Thyroid gland (tissue), 4 donors: ENCODE data around the gene AFP. TPM values are rescaled to one million over a fixed set of nuclear protein-coding genes. Genes with fewer than 3 reads are reported as not detected.

Source experiments
- DNase-seq, 2 donors: peaks; one replicate each; pipeline ENCODE4 v3.0.0-alpha.2; 2019
- H3K27ac ChIP-seq, 3 donors: fragments of 200-600 bp; sonication (generic); 1 replicate in 2 of 3; 2 replicates in 1 of 3; pipeline ENCODE4 v1.5.1; 2016 to 2019; ENCODE audit warnings: mild to moderate bottlenecking in 1 of 3, moderate library complexity in 1 of 3
- H3K27me3 ChIP-seq: fragments of 200-600 bp; sonication (generic); one replicate; pipeline ENCODE4 v1.5.1; 2019
- H3K36me3 ChIP-seq, 2 donors: fragments of 200-600 bp; sonication (generic); one replicate each; pipeline ENCODE4 v1.5.1; 2016 to 2019
- H3K4me1 ChIP-seq, 2 donors: fragments of 200-600 bp; sonication (generic); one replicate each; pipeline ENCODE4 v1.5.1; 2017 to 2019
- H3K4me3 ChIP-seq, 3 donors: fragments of 200-600 bp; sonication (generic); replicated peaks in 1 of 3; 1 replicate in 2 of 3; 2 replicates in 1 of 3; pipeline ENCODE4 v1.5.1; 2016; ENCODE audit warnings: mild to moderate bottlenecking in 1 of 3
- H3K9me3 ChIP-seq: fragments of 200-600 bp; sonication (generic); one replicate; pipeline ENCODE4 v1.5.1; 2017
- POLR2A ChIP-seq, 2 donors: fragments of 450-650 bp; IDR thresholded peaks; one replicate each; pipeline ENCODE4 v1.6.1; 2017; ENCODE audit warnings: antibody characterized with exemption in 2 of 2, mild to moderate bottlenecking in 2 of 2, moderate library complexity in 1 of 2
- WGBS, 2 donors: methylation state at CpG; one replicate each; pipeline ENCODE4 v1.1.5; 2017; 5-methylcytosine and 5-hydroxymethylcytosine counted together
- intact Hi-C: fragments of 100-400 bp; cut with DNase I; formaldehyde crosslinking; loops from one replicate; pipeline ENCODE4 v1.15.1; 2023
- total RNA-seq, 4 donors: library from RNA; depleted of rRNA; stranded (reverse); fragments of >200 nt; gene quantifications; one replicate each; pipeline ENCODE4 v1.2.3, GENCODE V29; 2016
- TF ChIP-seq, protein P1 (sequence below), 6 experiments: fragments of 200-600 bp in 3 of 6; fragments of 450-650 bp in 3 of 6; sonication (generic) in 3 of 6; IDR thresholded peaks; one replicate each; pipeline ENCODE4 v1.5.1; 2016 to 2019; ENCODE audit warnings: antibody characterized with exemption in 6 of 6, mild to moderate bottlenecking in 2 of 6, inconsistent platforms in 1 of 6, moderate library complexity in 1 of 6

The AFP gene
- total RNA-seq, 4 donors from 2014 or later, result not detected

GRCh38 chr4:73453701-73454005 lies 17.6 kb downstream of the AFP start:
- Histone ChIP-seq H3K4me3 (no peak overlapping the region), H3K4me1 (no peaks in the 10 kb centered on the region), H3K27ac (no peak overlapping the region), H3K36me3 (no peaks in the 10 kb centered on the region), H3K27me3 (no peaks in the 10 kb centered on the region), H3K9me3 (no peaks in the 10 kb centered on the region)
- intact Hi-C loops, result no loop called here
- no peak for DNase-seq
- no peak for TF ChIP-seq POLR2A (IDR thresholded peaks at IDR 0.05)
- TF ChIP-seq, protein P1, sequence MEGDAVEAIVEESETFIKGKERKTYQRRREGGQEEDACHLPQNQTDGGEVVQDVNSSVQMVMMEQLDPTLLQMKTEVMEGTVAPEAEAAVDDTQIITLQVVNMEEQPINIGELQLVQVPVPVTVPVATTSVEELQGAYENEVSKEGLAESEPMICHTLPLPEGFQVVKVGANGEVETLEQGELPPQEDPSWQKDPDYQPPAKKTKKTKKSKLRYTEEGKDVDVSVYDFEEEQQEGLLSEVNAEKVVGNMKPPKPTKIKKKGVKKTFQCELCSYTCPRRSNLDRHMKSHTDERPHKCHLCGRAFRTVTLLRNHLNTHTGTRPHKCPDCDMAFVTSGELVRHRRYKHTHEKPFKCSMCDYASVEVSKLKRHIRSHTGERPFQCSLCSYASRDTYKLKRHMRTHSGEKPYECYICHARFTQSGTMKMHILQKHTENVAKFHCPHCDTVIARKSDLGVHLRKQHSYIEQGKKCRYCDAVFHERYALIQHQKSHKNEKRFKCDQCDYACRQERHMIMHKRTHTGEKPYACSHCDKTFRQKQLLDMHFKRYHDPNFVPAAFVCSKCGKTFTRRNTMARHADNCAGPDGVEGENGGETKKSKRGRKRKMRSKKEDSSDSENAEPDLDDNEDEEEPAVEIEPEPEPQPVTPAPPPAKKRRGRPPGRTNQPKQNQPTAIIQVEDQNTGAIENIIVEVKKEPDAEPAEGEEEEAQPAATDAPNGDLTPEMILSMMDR (IDR thresholded peaks at IDR 0.05), result no peak

- Histone ChIP-seq H3K4me1 (no peaks in the 10 kb centered on the region), H3K9me3 (no peaks in the 10 kb centered on the region), H3K27me3 (no peaks in the 10 kb centered on the region), H3K36me3 (no peaks in the 10 kb centered on the region), H3K27ac (no peak overlapping the region), H3K4me3 (no peak overlapping the region)
- TF ChIP-seq POLR2A (IDR thresholded peaks at IDR 0.05), result no peak
- TF ChIP-seq, protein P1 (IDR thresholded peaks at IDR 0.05), result no peak
- WGBS, 2 donors, result 87% methylated on average over 3 of the region's 3 CpGs
- no peak for DNase-seq
- intact Hi-C loops, result no loop called here
Measured at GRCh38 chr4:73454920-73455319, 18.9 kb downstream of the AFP start.

DNA sequence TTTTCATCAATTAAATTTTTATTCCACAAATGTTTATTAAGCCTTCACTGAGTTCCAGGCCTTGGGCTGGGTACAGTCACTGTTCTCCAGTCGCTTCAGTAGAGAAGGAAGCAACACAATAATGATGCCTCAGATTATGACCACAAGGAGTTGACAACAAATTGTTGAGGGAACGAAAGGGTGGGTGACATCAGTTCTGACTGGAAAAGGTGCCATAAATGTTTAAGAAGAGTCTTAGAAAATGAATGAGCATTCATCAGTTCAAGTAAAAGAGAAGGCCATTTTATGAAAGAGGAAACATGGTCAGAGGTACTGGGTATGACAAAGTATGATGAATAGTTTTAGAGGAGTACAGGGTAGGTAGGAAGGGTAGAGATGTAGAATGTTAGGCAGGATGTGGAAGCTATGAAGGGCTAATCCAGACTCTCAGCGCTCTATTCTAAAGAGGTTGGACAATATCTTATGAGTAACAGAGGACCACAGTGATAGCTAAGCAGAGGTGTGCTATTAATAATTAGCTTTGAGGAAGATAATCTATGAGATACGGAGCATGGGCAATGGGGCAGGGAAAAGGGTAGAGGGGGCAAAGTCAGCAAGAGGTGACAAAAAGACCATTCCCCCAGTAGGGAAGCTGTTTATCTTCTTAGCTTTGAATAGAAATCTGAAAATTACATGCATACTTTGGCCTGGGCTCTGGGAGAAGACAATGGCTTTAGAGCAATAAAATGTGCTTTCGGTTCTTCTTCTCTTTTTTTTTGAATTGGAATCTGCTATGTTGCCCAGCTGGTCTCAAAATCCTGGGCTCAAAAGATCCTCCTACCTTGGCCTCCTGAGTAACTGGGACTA lies 20.4 kb downstream of the AFP start:
- 86 to 91% methylated on average over 5 of the region's 5 CpGs for WGBS, 2 donors
- H3K27ac ChIP-seq, result no peak overlapping the region
- intact Hi-C loops, result no loop called here

GRCh38 chr4:73458184-73459047 lies 22.4 kb downstream of the AFP start:
- Histone ChIP-seq H3K9me3 (no peaks in the 10 kb centered on the region), H3K27me3 (no peaks in the 10 kb centered on the region)

More for the DNA sequence above, 20.4 kb downstream of the AFP start:
- H3K27me3 ChIP-seq, result no peaks in the 10 kb centered on the region
- no peak for TF ChIP-seq POLR2A (IDR thresholded peaks at IDR 0.05)
- TF ChIP-seq, protein P1 (IDR thresholded peaks at IDR 0.05), result no peak
- no peak overlapping the region for H3K4me3 ChIP-seq
- no peaks in the 10 kb centered on the region for H3K4me1 ChIP-seq
- no peaks in the 10 kb centered on the region for H3K9me3 ChIP-seq
- no peak for DNase-seq
- no peaks in the 10 kb centered on the region for H3K36me3 ChIP-seq

More at GRCh38 chr4:73458184-73459047, 22.4 kb downstream of the AFP start:
- intact Hi-C loops, result no loop called here
- Histone ChIP-seq H3K27ac (no peak overlapping the region), H3K4me1 (no peaks in the 10 kb centered on the region), H3K36me3 (no peaks in the 10 kb centered on the region), H3K4me3 (no peak overlapping the region)
- TF ChIP-seq, protein P1 (IDR thresholded peaks at IDR 0.05), result no peak
- no peak for TF ChIP-seq POLR2A (IDR thresholded peaks at IDR 0.05)
- WGBS, 2 donors, result 82 to 87% methylated on average over 4 of the region's 4 CpGs
- no peak for DNase-seq
